ENCODE results near the gene TREML2. TPM values are rescaled to one million over a fixed set of nuclear protein-coding genes. Genes with fewer than 3 reads are reported as not detected.

TREML2 gene
- total and polyA plus RNA-seq, 9 donors: 0.08 to 0.10 TPM; not detected in 7

DNA sequence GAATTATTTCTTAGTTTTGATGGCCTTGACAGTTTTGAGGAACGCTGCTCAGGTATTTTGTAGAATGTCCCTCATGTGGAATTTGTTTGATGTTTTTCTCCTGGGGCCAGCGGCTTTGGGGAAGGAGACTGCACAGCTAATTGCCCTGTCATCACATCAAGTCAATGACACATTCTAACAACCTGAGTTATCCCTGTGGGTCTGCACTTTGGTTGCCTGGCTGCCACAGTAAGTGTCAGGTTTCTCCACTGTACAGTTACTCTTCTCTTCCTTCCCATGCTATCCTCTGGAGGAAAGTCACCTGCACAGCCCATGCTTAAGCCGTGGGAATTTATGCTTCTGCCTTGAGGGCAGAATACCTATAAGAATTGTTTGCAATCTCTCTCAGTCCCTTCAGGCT is 25.8 kb upstream of the TREML2 start:
- Histone ChIP-seq H3K27ac (no peak overlapping the region), H3K27me3 (no peaks in the 10 kb centered on the region), H3K9me3 (no peaks in the 10 kb centered on the region), H3K36me3 (no peaks in the 10 kb centered on the region), H3K4me1 (ENCODE audit: insufficient read depth) (no peaks in the 10 kb centered on the region), H3K4me3 (no peak overlapping the region)
- intact Hi-C loops (cut with DNase I): no loop called here
- DNase-seq: no peak
- TF ChIP-seq, protein P1, sequence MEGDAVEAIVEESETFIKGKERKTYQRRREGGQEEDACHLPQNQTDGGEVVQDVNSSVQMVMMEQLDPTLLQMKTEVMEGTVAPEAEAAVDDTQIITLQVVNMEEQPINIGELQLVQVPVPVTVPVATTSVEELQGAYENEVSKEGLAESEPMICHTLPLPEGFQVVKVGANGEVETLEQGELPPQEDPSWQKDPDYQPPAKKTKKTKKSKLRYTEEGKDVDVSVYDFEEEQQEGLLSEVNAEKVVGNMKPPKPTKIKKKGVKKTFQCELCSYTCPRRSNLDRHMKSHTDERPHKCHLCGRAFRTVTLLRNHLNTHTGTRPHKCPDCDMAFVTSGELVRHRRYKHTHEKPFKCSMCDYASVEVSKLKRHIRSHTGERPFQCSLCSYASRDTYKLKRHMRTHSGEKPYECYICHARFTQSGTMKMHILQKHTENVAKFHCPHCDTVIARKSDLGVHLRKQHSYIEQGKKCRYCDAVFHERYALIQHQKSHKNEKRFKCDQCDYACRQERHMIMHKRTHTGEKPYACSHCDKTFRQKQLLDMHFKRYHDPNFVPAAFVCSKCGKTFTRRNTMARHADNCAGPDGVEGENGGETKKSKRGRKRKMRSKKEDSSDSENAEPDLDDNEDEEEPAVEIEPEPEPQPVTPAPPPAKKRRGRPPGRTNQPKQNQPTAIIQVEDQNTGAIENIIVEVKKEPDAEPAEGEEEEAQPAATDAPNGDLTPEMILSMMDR (IDR thresholded peaks at IDR 0.05): no peak
- TF ChIP-seq EP300 (IDR thresholded peaks at IDR 0.05) (no peak), POLR2A (IDR thresholded peaks at IDR 0.05) (no peak)
- 49 to 57% (median 56%) methylated on average over 3 of the region's 3 CpGs for WGBS, 3 donors

DNA sequence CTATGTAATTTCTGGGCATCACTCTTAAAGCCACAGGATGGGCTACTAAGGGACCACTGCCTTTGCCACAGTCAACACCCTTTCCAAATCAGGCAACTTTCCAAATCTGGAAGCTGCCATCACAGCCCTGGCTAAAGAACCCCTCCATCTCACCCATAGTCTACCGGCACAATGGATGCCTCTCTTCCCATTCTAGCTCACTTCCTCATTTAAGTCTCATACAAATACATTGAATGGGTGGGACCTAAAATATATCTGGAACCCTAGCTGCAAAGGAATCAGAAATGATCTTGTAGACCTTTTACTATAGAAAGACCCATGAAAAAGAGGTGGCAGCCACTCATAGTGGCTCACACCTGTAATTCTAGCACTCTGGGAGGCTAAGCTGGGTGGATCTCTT is 23.9 kb upstream of the TREML2 start:
- Histone ChIP-seq H3K9me3 (no peaks in the 10 kb centered on the region), H3K4me3 (no peak overlapping the region), H3K4me1 (ENCODE audit: insufficient read depth) (no peaks in the 10 kb centered on the region), H3K36me3 (no peaks in the 10 kb centered on the region), H3K27ac (no peak overlapping the region), H3K27me3 (no peaks in the 10 kb centered on the region)
- 92 to 93% (median 92%) methylated on average over 1 of the region's 1 CpG for WGBS, 3 donors
- TF ChIP-seq POLR2A (IDR thresholded peaks at IDR 0.05): no peak
- TF ChIP-seq, protein P1 (IDR thresholded peaks at IDR 0.05): no peak
- no peak for TF ChIP-seq EP300 (IDR thresholded peaks at IDR 0.05)
- intact Hi-C loops (cut with DNase I): no loop called here
- DNase-seq: no peak

DNA sequence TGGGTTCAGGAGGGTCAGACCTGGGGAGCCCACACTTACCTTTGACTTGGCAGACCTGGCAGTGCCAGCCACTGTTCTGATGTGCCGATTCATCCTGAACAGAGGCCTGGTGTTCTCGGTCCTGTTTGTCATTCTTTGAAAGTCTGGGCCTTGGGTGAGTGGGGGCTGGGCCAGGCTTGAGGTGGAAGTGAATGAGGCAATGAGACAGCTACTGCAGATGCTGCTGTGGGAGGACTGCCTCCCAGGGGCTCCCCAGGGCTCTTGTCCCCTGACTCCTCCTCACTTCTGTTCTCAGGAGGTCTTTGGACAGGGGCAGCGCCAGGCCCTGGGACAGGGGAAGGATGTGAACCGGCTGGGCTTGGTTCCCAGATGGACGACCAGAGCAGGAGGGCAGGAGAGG is 21.6 kb upstream of the TREML2 start:
- intact Hi-C loops (cut with DNase I): no loop called here
- Histone ChIP-seq H3K27me3 (no peaks in the 10 kb centered on the region), H3K9me3 (no peaks in the 10 kb centered on the region), H3K4me3 (no peak overlapping the region), H3K27ac (no peak overlapping the region), H3K4me1 (ENCODE audit: insufficient read depth) (no peaks in the 10 kb centered on the region), H3K36me3 (no peaks in the 10 kb centered on the region)
- no peak for DNase-seq
- TF ChIP-seq POLR2A (IDR thresholded peaks at IDR 0.05): no peak
- no peak for TF ChIP-seq EP300 (IDR thresholded peaks at IDR 0.05)
- TF ChIP-seq, protein P1 (IDR thresholded peaks at IDR 0.05): no peak
- WGBS, 3 donors: 76 to 83% (median 78%) methylated on average over 5 of the region's 5 CpGs

DNA sequence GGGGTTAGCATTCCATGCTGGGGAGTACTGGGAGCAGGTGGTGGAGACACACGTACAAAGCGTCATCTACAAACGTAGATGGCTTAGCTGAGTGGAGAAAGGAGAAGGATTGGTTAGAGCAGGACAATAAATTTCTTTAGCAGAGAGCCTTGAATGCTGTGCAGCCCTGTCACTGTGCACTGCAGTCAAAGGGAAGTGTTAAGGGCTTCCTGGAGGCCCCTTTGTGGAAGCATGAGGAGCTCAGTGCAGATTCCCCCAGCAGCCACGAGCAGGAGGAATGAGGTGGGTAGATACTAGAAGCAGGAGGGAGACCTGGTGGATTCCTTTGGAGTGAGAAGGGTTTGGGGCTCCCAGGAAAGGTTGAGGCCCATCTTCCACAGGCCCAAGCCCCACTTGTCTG is 21.1 kb upstream of the TREML2 start:
- Histone ChIP-seq H3K27me3 (no peaks in the 10 kb centered on the region), H3K9me3 (no peaks in the 10 kb centered on the region), H3K4me3 (no peak overlapping the region), H3K27ac (no peak overlapping the region), H3K36me3 (no peaks in the 10 kb centered on the region), H3K4me1 (ENCODE audit: insufficient read depth) (no peaks in the 10 kb centered on the region)
- TF ChIP-seq, protein P1 (IDR thresholded peaks at IDR 0.05): no peak
- DNase-seq: no peak
- intact Hi-C loops (cut with DNase I): no loop called here
- 57 to 66% (median 58%) methylated on average over 4 of the region's 4 CpGs for WGBS, 3 donors

DNA sequence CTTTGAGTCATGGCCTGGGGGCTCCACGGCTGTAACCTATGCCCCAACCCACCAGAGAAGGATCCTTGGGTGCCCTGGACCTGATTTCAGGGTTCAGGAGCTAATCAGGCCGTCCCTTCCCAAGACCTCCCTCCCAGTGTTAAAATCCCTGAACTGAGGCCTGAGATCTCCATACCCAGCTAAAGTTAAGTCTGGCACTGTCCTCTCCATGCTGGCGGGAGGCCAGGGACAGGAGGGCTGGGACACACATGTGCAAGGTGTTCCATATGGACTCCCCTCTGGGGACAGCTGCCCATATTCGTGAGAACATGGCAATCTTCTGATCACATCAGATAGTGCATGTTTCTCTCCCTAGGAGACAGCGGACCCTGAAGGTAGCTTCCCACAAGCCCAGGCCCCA is 15.7 kb upstream of the TREML2 start:
- no peaks in the 10 kb centered on the region for H3K36me3 ChIP-seq
- no peaks in the 10 kb centered on the region for H3K4me1 ChIP-seq (ENCODE audit: insufficient read depth)
- no peak overlapping the region for H3K27ac ChIP-seq
- 63 to 71% (median 67%) methylated on average over 5 of the region's 5 CpGs for WGBS, 3 donors
- no peaks in the 10 kb centered on the region for H3K9me3 ChIP-seq
- H3K27me3 ChIP-seq: no peaks in the 10 kb centered on the region
- intact Hi-C loops (cut with DNase I): no loop called here
- DNase-seq: no peak
- TF ChIP-seq EP300 (IDR thresholded peaks at IDR 0.05) (no peak), POLR2A (IDR thresholded peaks at IDR 0.05) (no peak)
- TF ChIP-seq, protein P1 (IDR thresholded peaks at IDR 0.05): no peak
- H3K4me3 ChIP-seq: no peak overlapping the region
